NCI-H446 (cell line): ENCODE measurements around the gene PTX3.

ENCODE experiments used
- DNase-seq, 2 experiments: peaks; one replicate each; lab custom pipeline; 2025; lab: John Stamatoyannopoulos, UW

PTX3 gene

DNA sequence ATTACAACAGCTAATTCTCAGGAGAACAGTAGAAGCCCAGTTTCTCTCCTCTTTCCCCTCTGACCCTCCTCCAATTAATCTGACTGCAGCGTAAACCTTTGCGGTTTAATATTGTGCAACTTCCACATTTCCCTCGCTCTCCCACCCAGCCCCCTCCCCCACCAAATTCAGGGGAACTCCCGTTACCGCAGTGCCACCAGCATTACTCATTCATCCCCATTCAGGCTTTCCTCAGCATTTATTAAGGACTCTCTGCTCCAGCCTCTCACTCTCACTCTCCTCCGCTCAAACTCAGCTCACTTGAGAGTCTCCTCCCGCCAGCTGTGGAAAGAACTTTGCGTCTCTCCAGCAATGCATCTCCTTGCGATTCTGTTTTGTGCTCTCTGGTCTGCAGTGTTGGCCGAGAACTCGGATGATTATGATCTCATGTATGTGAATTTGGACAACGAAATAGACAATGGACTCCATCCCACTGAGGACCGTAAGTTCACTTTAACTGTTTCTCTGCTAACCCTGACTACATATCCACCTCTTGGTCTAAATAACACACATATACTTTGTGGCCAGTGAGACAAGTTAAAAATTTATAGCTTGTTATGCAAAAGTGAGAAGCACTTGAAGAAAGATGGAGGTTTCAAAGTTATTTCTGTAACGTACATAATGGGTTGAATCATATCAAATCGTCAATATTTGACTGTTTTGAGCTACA, at the start of gene PTX3:
PTX3 (plus strand) TSS at position 268 of the 709 bp plus-strand sequence; CDS start at position 352, 84 bp downstream.
- DNase-seq: peak in 1 of 2 experiments; percentile 42

DNA sequence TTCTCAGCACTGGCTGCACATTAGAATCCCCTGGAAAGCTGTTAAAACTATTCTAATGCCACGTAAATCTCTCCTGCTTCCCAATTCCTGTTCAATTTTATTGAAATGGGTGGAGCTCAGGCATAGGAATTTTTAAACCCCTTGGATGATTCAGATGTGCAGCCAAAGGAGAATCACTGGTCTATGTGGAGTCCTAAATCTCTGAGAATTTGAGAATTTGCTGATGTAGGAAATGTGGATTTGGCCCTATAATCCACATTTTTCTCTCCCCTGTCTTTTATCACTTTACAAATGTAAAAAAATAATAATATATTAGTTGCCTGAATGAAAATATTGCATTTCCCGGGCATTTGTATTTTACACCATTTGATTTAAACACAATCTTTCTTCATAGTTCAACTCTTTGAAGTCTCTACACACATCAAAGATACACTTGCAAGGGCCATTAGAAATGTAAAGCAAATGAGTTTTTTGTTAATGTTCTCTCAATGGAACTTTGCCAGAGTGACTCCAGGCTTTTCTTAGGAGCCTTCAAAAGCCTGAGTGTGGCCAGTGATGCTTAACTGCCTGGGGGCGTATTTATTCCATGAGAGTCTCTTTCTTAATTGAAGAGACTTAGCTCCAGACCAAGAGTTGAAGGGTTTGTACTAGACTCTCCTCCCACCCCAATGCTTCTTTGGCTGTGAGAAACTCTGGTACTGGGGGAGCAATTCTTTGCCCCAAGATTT, 48.8 kb upstream of the PTX3 start:
- peak in 1 of 2 experiments; percentile 50 for DNase-seq

DNA sequence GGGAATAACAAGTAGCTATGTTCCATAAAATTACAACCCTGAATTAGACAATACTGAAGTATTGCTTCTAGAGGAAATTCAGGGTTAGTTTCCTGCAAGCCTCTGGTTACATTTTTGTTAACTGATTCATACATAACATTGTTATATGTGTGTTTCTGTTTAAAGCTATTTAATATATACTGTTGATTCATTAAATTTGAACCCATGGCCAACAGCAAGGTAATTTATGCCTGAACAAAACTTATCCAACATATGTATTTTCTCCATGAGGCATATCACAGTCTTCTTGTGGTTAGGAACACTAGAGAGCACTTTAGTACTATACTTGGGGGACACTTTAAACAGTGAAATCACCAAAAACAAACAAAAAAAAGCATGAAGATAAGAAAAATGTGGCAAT, 47.7 kb upstream of the PTX3 start:
- DNase-seq: no peak

DNA sequence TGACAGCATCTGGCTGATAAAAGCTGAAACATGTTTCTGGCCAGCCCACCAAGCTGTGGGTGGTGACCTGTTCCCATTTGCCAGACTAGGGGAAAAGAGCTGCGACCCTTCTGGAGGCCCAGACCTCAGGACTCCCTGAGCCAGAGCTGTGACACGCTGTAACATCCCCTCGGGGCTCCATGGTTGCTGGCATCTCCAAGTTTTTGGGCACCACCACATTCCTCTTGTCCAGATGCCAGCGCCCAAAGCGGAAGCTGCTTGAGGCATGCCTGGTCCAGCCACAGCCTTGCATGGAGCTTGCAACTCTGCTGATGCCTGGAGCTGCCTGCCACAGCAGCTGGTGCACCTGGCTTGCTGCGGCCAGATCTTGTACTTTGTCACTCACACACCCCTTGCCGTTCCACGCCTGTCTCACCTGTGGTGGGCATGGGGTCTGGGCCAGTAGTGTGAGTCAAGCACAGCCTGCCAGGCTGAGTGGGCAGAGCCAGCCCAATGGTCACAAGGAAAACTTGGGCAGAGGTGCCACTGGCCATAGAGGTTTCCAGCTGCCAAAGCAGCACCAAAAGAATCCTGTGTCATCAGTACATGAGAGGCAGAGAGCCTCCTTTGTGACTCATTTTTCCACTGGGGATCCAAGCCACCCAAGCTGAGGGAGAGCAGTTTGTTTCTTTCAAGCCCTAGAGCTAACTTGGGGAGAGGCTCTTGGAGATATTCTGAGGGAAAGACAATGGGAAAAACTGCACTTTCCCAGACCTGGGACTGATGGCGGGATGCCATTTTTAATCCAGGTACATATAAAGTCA, 45.7 kb upstream of the PTX3 start:
- DNase-seq: no peak

DNA sequence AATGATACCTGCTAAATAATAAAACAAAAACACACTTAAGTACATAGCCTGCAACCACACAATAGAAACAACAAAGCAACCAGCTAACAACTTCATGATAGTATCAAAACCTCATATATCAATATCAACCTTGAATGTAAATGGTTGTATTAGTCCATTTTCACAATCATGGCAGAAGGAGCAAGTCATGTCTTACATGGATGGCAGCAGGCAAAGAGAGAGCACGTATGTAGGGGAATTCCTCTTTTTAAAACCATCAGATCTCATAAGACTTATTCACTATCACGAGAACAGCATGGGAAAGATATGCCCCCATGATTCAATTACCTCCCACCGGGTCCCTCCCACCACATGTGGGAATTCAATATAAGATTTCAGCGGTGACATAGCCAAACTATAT, 44.5 kb upstream of the PTX3 start:
- no peak for DNase-seq

DNA sequence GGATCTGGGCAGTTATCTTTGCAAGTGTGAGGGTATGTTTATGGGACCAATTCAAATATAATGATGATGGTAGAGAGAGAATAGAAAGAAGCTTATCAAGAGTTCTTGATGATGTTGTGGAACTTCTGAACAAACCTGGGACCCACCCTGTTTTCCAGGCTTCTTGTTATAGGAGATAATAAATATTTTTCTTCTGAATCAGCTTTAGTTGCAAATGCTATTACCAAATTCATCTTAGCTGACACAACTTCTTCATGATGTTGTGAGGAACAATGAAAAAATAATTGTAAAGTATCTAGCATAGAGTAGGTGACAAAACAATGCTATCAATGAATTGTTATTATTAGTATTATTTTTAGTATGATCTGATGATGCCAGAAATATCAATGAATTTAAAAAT, 43.5 kb upstream of the PTX3 start:
- no peak for DNase-seq

DNA sequence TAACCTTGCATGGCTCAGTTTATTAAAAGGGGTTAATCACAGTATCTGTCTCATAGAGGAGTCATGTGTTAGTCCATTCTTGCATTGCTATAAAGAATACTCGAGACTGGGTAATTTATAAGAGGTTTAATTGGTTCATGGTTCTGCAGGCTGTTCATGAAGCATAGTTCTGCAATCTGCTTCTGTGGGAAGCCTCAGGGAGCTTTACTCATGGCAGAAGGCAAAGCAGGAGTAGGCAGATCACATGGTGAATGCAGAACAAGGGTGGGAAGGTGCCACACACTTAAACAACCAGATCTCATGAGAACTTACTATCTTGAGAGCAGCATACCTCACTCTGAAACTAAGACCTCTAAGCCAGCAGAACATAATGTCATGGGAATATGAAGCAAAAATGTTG, 42.2 kb upstream of the PTX3 start:
- DNase-seq: no peak

DNA sequence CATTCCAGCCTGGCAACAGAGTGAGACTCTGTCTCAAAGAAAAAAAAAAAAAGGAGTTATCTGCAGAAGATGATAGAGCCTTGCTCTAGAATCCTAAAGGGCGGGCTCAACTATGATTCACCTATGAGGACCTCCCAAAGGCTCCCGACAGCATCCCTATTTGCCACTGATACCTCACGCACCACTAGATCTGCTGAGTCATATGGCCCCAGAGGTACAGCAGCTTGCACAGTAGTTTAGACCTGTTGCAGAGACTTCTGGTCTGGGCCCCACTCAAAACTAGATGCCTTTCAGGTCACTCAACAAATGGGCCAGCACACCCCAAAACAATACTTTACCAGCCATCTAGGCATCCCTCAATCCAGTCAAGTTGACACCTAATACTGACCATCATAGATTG, 38.1 kb upstream of the PTX3 start:
- no peak for DNase-seq

DNA sequence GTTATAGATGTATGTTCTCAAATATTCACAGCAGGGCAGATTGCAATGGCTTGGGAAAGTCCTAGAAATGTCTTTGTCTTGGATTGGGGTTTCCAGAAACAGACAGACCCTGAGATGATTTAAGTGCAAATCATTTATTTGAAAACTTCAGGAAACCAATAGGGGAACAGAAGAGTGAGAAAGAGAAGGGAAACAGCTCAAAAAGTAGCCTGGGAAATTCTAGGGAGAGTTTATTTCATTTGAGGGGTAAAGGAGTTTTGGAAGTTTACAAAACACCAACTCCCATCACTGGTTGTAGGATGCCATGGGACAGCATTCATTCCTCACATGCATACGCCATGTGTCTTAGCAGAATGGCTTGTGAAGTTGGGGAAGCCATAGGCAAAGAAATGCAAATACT, 32.3 kb upstream of the PTX3 start:
- no peak for DNase-seq

DNA sequence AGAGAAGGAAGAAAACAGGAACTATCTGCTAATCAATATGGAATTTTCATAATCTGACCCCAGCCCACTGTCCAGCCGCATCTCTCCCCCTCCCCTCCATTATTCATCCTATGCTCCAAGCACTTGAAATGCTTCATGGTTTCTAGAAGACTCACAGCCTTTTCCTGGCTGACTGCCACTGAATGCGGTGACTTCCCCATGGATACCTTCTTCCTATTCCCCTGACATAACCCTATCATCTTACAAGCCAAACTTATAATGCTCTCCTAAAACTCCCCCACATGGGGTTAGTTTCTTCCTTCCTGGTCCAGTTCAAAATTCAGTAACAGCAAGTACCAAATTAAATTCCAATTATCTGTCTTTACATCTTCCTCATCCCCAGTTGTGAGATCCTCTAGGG, 31.2 kb upstream of the PTX3 start:
- DNase-seq: no peak

DNA sequence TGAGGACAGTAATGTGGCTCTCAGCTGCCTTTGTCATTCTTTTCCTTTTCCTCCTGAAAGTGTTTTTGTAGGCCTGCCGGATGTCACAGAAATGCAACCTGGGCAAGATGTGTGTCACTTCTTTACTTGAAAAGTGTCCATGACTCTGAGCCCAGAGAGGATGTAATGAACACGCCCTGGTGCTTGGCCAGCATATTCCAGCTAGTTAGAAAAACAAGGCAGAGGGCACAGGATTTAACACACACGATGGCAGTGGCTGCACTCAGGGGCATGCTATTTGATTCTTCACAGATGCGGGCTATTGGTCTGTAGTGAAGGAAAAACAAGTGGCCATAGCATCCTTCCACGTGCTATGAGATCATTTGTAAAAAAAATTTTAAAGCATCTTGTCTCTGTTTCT, 30.3 kb upstream of the PTX3 start:
- DNase-seq: no peak

DNA sequence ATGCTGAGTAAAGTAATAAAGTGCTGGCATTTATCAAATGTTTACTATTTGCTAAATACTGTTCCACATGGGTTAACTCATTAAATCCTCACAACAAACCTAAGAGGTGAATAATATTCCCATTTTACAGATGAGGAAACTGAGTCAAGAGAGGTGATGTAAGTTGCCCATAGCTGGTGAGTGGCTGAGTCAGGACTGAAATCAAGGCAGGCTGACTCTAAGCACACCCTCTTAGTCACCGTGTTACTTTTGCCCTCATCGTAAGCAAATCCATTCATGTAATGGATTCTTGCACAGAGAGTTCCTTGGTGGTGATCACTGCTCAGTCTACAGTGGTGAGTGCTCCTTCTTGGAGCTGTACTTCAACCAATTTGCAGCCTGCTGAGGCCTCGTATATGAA, 28.9 kb upstream of the PTX3 start:
- DNase-seq: no peak

DNA sequence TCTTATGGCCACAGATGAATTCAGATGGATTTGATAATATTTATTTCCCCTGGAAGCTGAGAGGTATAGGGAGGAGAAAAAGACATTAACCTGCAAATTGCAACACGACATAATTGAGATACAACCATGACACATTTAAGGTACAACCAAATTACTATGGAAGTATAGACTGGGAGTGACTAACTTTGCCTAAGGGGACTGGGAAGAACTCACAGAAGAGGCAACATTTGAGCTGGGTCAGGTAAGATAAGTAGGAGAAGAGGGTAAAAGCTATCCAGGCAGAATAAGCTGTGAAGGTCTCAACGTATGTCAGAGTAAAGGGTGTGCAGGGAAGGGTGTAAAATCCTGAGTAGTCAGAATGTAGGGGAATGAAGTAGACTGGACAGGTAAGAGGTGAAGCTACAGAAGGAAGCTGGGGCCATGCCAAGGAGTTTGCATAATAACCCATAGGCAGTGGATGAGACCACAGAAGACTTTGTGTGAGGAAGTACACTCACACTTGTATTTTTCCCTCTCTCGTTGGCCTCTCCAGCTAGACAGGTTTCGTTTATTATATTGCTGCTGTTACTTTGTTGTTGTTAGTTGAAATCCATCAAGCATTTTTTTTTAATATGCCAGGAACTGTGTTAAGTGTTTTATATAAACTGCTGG, 28.0 kb upstream of the PTX3 start:
- DNase-seq: no peak

DNA sequence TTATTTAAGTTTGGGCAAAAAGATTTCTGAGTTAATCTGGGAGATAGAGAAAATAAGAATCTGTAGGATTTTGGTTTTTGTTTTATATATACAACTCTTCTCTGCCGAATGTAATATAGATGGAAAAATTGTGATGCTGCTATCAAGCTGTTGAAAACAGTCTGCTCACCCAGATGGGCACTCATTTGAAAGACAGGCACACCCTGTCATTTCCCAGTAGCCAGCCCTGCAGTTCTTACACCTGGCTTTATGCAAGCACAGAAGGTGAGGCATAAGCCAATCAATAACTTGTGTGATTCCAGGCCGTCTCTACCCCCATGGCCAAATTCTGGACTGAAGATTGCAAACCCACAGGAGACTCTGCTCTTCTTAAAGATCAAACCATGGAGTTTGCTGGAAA, 27.1 kb upstream of the PTX3 start:
- no peak for DNase-seq

DNA sequence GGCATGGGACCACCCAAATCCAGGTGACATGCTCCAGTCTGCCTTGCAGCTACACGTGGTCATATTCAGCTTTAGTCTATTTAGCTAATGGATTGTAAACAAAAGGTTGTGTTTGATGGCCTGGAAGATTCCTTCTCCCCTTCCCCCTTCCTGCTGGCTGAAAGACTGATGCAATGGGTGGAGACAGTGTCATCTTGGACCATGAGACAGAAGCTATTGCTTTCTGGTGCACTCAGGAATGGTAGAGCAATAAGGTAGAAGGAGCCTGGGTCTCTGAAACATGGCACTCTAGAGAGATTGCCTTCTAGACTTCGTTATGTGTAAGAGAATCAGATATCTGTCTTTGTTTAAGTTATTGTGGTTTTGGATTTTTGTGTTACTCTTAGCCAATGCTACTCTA, 25.7 kb upstream of the PTX3 start:
- no peak for DNase-seq

DNA sequence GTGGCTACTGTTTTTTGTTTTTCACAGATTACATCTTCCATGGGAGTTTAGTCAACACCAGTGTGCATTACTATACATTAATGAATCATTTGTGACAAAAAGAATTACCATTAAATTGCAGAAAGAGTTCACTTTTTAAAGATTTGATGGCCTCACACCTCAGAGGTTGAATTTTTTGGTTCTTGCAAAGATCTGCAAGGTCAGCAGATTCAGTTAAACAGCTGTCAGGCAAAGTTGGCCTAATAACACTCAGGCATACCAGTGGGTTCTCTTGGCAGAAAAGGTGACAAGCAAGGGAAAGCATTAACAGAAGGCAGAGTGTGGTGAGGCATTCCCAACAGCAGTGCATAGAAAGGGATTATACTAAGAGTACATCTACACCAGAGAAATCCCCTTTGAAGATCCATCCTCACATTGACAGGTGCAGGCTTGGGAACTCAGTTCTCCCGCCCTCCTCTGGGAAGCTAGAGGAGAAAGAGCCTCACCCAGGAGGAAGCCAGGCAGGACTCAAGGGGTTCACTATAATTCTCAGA, 24.3 kb upstream of the PTX3 start:
- DNase-seq: peak in 1 of 2 experiments; percentile 35

DNA sequence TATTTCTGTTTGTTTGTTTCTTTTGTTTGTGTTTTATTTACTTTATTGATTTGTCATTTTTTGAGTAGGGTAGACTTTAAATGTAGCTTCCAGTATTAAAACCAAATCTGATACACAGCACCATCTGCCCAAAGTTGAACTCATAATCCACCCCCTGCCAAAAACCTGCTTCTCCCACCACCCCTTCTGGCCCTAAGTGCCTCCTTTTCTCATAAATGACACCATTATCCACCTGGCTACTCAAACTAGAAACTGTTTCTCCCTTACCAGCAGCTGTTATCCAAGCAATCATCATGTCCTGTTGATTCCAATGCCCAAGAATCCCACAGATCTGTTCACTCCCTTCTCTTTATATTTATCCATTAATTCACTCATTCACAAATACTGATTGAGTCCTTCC, 21.8 kb upstream of the PTX3 start:
- peak; percentile 37 to 77 for DNase-seq

DNA sequence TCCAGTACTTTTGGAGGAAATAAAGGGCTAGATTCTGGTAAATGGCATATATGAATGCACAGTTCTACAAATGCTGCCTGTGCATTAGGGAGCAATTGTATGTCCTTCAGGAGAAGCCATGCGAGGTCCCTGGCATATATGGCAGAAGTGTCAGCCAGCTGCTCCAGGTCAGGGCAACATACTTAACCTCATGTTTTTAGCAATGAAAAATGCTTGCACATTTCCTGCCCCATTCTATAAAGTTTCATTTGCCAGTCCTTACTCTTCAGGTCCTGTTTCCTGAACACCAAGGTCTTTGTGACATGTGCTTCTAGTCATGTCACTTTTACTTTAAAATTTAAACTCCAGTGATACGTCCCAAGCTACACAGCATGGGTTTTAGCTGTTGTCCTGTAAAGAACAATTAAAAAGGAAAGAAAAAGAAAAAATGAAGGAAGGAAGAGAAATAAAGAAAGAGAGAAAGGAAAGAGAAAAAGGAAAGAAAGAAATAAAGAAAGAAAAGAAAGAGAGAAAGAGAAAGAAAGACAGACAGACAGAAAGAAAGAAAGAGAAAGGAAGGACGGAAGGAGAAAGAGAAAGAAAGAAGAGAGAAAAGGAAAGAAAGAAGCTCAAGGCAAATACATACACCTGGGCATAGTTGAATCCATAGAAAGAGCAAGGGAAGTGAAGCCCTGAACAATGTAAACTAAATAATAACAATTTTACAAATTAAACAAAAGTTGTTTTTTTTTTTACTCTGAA, 20.1 kb upstream of the PTX3 start:
- no peak for DNase-seq

DNA sequence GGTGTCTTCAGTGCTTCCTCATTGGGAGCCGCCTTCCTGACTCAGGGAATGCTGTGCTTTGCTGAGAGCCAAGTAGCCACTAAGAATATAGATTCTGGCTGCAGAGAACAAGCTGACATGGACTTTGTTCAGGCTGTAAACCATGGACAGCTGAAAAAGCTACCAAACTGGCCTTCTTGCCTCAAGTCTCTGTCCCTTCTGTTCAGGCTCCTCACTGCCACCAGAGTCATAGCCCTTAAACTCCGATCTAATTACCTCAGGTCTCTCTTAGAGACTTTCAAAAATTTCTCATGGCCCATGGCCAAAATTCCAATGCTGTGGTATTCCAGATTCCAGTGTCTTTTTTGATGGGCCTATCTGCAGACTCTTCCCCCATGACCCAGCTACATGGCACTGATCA, 19.4 kb upstream of the PTX3 start:
- DNase-seq: no peak

DNA sequence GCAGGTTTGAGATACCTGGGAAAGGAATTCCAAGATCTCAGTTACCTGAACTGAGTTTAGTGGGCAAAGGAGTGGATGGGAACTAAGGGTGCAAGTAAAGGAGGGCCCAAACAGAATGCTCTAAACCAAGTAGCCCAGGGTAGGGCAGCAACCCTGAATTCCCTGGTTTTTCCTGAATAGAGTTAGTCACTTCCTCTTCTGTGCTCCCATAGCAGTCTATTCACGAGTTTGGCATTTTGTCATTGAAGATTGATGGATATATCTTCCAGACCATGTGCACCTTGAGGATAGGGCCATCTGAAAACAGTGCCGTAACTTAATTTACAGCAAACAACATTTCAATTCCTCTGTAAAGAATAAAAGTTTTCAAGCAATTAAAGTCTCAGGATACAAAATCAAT, 18.5 kb upstream of the PTX3 start:
- DNase-seq: no peak

DNA sequence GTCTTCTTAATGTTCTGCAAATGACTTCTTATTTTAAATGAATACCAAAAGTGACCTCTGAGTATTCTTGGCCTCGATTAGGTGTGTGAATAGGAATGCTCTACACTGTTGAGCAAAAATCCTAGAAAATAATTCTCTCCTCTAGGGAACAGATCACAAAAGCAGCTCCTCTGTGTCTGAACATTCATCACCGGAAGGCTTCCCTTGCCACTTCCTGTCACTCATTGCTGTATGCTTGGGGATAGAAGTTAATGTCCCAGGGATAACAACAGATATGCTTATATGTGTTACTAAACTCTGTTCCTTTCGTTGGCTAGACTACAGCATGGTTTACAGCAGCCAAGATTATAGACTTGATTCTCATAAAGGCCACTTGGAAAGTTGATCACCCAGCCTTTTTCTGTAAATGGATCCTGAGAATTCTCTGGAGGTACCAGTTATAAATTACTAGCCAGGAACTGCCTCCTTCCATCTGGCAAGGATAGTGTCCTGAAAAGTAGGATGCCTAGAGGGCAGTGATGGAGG, 16.0 kb upstream of the PTX3 start:
- no peak for DNase-seq
